Lung (tissue), 12 donors: ENCODE results near the gene RPS29. TPM values are rescaled to one million over a fixed set of nuclear protein-coding genes. Genes with fewer than 3 reads are reported as not detected.

Experiments used
- ATAC-seq: fragments of 200-7000 bp; cut with Tn5 transposase; one replicate; pipeline ENCODE4 v1.9.1; 2020; ENCODE audit warnings: moderate number of reproducible peaks; ENCODE audit not compliant: insufficient read depth, low FRiP score
- DNase-seq, 3 donors: peaks; one replicate each; pipeline ENCODE4 v3.0.0-alpha.2; 2013 to 2017
- H3K27ac ChIP-seq, 2 donors: one replicate each; pipeline ENCODE4 v1.5.1; 2013; ENCODE audit warnings: mild to moderate bottlenecking in 2 of 2, moderate library complexity in 2 of 2, control low read depth in 1 of 2, inconsistent platforms in 1 of 2, low read depth in 1 of 2, low read length in 1 of 2
- H3K27me3 ChIP-seq, 3 donors: one replicate each; pipeline ENCODE4 v1.5.1; 2013; ENCODE audit warnings: low read length in 2 of 3; ENCODE audit not compliant: control insufficient read depth in 3 of 3, insufficient read depth in 3 of 3
- H3K36me3 ChIP-seq, 4 donors: one replicate each; pipeline ENCODE4 v1.5.1; 2013; ENCODE audit warnings: low read length in 4 of 4, mild to moderate bottlenecking in 1 of 4, moderate library complexity in 1 of 4; ENCODE audit not compliant: control insufficient read depth in 4 of 4, insufficient read depth in 4 of 4
- H3K4me1 ChIP-seq, 5 donors: one replicate each; pipeline ENCODE4 v1.5.1; 2013; ENCODE audit warnings: low read length in 5 of 5, mild to moderate bottlenecking in 2 of 5, moderate library complexity in 1 of 5; ENCODE audit not compliant: control insufficient read depth in 5 of 5, insufficient read depth in 5 of 5
- H3K4me3 ChIP-seq: one replicate; pipeline ENCODE4 v1.5.1; 2013; ENCODE audit warnings: mild to moderate bottlenecking, control low read depth, moderate library complexity
- H3K9ac ChIP-seq, 2 donors: one replicate each; pipeline ENCODE4 v1.5.1; 2013; ENCODE audit warnings: low read length in 2 of 2, control low read depth in 1 of 2; ENCODE audit not compliant: insufficient read depth in 1 of 2
- H3K9me3 ChIP-seq, 4 donors: one replicate each; pipeline ENCODE4 v1.5.1; 2013; ENCODE audit warnings: low read length in 3 of 4, mild to moderate bottlenecking in 1 of 4, moderate library complexity in 1 of 4; ENCODE audit not compliant: control insufficient read depth in 4 of 4, insufficient read depth in 3 of 4
- CTCF ChIP-seq: IDR thresholded peaks from 2 replicates; pipeline ENCODE4 v1.5.1; 2012; ENCODE audit warnings: mild to moderate bottlenecking; ENCODE audit errors: control extremely low read depth, extremely low read depth
- WGBS, 2 donors: extraction: QIAGEN DNeasy Blood & Tissue Kit; methylation state at CpG; one replicate each; pipeline ENCODE4 v1.1.7; 2013; 5-methylcytosine and 5-hydroxymethylcytosine counted together
- polyA plus RNA-seq, 2 donors: library from polyadenylated mRNA; stranded (reverse); fragments of 200-250 nt; gene quantifications; one replicate each; pipeline ENCODE4 v1.2.1, GENCODE V29; 2013
- total RNA-seq, 2 donors: library from RNA; depleted of rRNA in 1 of 2; stranded (reverse); fragments of >200 nt in 1 of 2; gene quantifications; one replicate each; pipeline ENCODE4 v1.2.1, GENCODE V29; 2014 to 2021
- donor health status: control.
- donor health status: control.
- donor health status: Bipolar disorder and iron deficiency.
- donor health status: healthy.
- donor health status: DM: yes; HTN: yes; CAD: no.

The RPS29 gene
- total and polyA plus RNA-seq, 4 donors, result 413 to 3,240 (median 1,755) TPM

- DNase-seq (peak in 2 of 3 donors; percentile 29 to 35), ATAC-seq (no peak)
- TF ChIP-seq CTCF, result no peak
- Histone ChIP-seq H3K36me3 (no peaks in the 10 kb centered on the region), H3K27me3 (no peaks in the 10 kb centered on the region), H3K4me3 (no peak overlapping the region), H3K27ac (no peak overlapping the region), H3K9me3 (no peaks in the 10 kb centered on the region), H3K4me1 (no peaks in the 10 kb centered on the region), H3K9ac (no peak overlapping the region)
- 61 to 76% methylated on average over 5 of the region's 5 CpGs for whole genome bisulfite sequencing, 2 donors
Observed at GRCh38 chr14:49550286-49551184, 35.6 kb downstream of the RPS29 start.

GRCh38 chr14:49549881-49550280 lies 36.3 kb downstream of the RPS29 start:
- no peaks in the 10 kb centered on the region for H3K27me3 ChIP-seq
- no peak for ATAC-seq
- no peaks in the 10 kb centered on the region for H3K4me1 ChIP-seq
- WGBS, 2 donors, result 71 to 72% methylated on average over 4 of the region's 4 CpGs
- no peak overlapping the region for H3K4me3 ChIP-seq
- H3K9ac ChIP-seq, result no peak overlapping the region
- TF ChIP-seq CTCF, result no peak
- H3K27ac ChIP-seq, result no peak overlapping the region
- H3K36me3 ChIP-seq, result no peaks in the 10 kb centered on the region
- DNase-seq, result no peak
- no peaks in the 10 kb centered on the region for H3K9me3 ChIP-seq

DNA sequence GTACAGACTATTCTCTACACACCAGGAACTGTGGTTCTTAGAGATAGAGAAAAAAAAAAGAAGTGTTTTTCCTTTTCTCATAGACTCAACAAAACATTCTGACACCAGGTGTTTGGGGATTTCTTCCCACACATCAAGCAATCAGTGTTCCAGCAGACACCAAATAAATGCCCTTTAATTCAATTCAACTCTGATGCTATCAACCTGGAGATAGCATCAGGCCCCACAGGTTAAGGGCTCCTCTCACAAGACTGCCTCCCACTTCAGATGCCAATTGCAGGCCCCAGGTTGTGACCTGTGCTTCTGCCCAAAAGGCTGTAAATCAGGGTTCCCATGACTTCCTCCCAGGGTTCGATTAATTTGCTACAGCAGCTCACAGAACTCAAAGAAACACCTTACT lies 36.7 kb downstream of the RPS29 start:
- WGBS, 2 donors, result 21 to 50% methylated on average over 1 of the region's 1 CpG
- no peak for TF ChIP-seq CTCF
- H3K27ac ChIP-seq, result no peak overlapping the region

GRCh38 chr14:49546766-49547165 lies 39.4 kb downstream of the RPS29 start:
- no peaks in the 10 kb centered on the region for H3K27me3 ChIP-seq
- H3K9ac ChIP-seq, result no peak overlapping the region
- no peaks in the 10 kb centered on the region for H3K36me3 ChIP-seq
- no peak for TF ChIP-seq CTCF
- no peak overlapping the region for H3K27ac ChIP-seq
- H3K4me3 ChIP-seq, result no peak overlapping the region
- ATAC-seq, result no peak
- no peak for DNase-seq
- no peaks in the 10 kb centered on the region for H3K4me1 ChIP-seq
- peaks cover 0 to 3% (median under 1%) of the 10 kb centered on the region in 4 donors for H3K9me3 ChIP-seq
- 85 to 87% methylated on average over 1 of the region's 1 CpG for WGBS, 2 donors

More for the DNA sequence above, 36.7 kb downstream of the RPS29 start:
- no peak overlapping the region for H3K4me3 ChIP-seq
- DNase-seq (no peak), ATAC-seq (no peak)
- no peaks in the 10 kb centered on the region for H3K4me1 ChIP-seq
- no peaks in the 10 kb centered on the region for H3K36me3 ChIP-seq
- H3K9ac ChIP-seq, result no peak overlapping the region
- H3K27me3 ChIP-seq, result no peaks in the 10 kb centered on the region
- no peaks in the 10 kb centered on the region for H3K9me3 ChIP-seq
